Endothelial cell of umbilical vein (primary cell): ENCODE data around the gene IGF2BP1. TPM values are rescaled to one million over a fixed set of nuclear protein-coding genes. Genes with fewer than 3 reads are reported as not detected.

Source experiments
- BruUV-seq: library from RNA; stranded (reverse); fragments of 400-500 nt; replicated peaks from 2 replicates; lab custom pipeline; 2021; lab: Mats Ljungman, UMichigan
- CTCF ChIA-PET: fragments of 300-600, 350-600 bp; sonication (Branson Sonifier 250); formaldehyde crosslinking; loops from one replicate; lab custom pipeline; 2021; ENCODE audit warnings: antibody characterized with exemption, inconsistent platforms; lab: Charles Lee
- POLR2A ChIA-PET: fragments of 300-600, 350-600 bp; sonication (Branson Sonifier 250); formaldehyde crosslinking; loops from one replicate; lab custom pipeline; 2021; ENCODE audit warnings: antibody characterized with exemption, inconsistent platforms; lab: Charles Lee
- DNase-seq: peaks from one replicate; pipeline ENCODE4 v3.0.0-alpha.2; 2011; ENCODE audit warnings: low read depth, low spot score
- FAIRE-seq: peaks from 2 replicates; lab custom pipeline; 2011; peaks lifted over from hg19 to GRCh38; lab: Jason Lieb, UNC
- H2AFZ ChIP-seq: 2 replicates; pipeline ENCODE4 v1.6.0; 2012; ENCODE audit warnings: low read depth, low read length, control low read depth, inconsistent platforms
- H3K27ac ChIP-seq: 2 replicates; pipeline ENCODE4 v1.5.1; 2011; ENCODE audit warnings: low read depth, mild to moderate bottlenecking, control low read depth, low read length, moderate library complexity; ENCODE audit not compliant: insufficient read depth
- H3K27me3 ChIP-seq, 2 experiments: 2 replicates each; pipeline versions ENCODE4 v1.6.0 to v1.6.1; 2011; ENCODE audit warnings: low read length in 2 of 2, mixed read lengths in 1 of 2; ENCODE audit not compliant: control insufficient read depth in 2 of 2, insufficient read depth in 2 of 2
- H3K36me3 ChIP-seq, 2 experiments: 2 replicates in 1 of 2; 3 replicates in 1 of 2; pipeline ENCODE4 v1.5.1; 2011; ENCODE audit warnings: low read length in 2 of 2, mild to moderate bottlenecking in 1 of 2, moderate library complexity in 1 of 2; ENCODE audit not compliant: control insufficient read depth in 2 of 2, insufficient read depth in 2 of 2; ENCODE audit errors: extremely low read depth in 1 of 2
- H3K4me1 ChIP-seq: 3 replicates; pipeline ENCODE4 v1.5.1; 2011; ENCODE audit warnings: mild to moderate bottlenecking, low read length; ENCODE audit not compliant: control insufficient read depth, insufficient read depth; ENCODE audit errors: extremely low read depth
- H3K4me2 ChIP-seq: 2 replicates; pipeline ENCODE4 v1.6.1; 2011; ENCODE audit warnings: low read length, control low read depth, mixed read lengths; ENCODE audit not compliant: insufficient read depth
- H3K4me3 ChIP-seq, 3 experiments: fragments of 200-600 bp in 1 of 3; sonication (generic), shearing (Covaris generic) in 1 of 3; replicated peaks in 1 of 3; 2 replicates each; pipeline ENCODE4 v1.5.1; 2011 to 2016; ENCODE audit warnings: control low read depth in 3 of 3, low read length in 3 of 3, mild to moderate bottlenecking in 2 of 3, inconsistent platforms in 1 of 3, low read depth in 1 of 3, moderate library complexity in 1 of 3; ENCODE audit not compliant: insufficient read depth in 1 of 3
- H3K79me2 ChIP-seq: 2 replicates; pipeline ENCODE4 v1.6.0; 2012; ENCODE audit warnings: low read length, inconsistent platforms; ENCODE audit not compliant: control insufficient read depth, insufficient read depth
- H3K9ac ChIP-seq: replicated peaks from 2 replicates; pipeline ENCODE3; 2011; ENCODE audit warnings: low read length, control low read depth; ENCODE audit not compliant: insufficient read depth; ENCODE audit errors: extremely low read depth
- H3K9me1 ChIP-seq: replicated peaks from 3 replicates; pipeline ENCODE4 v1.6.0; 2011; ENCODE audit warnings: mild to moderate bottlenecking, low read length; ENCODE audit not compliant: control insufficient read depth, insufficient read depth; ENCODE audit errors: extremely low read depth
- H3K9me3 ChIP-seq: replicated peaks from 2 replicates; pipeline ENCODE4 v1.5.1; 2012; ENCODE audit warnings: low read length, inconsistent platforms; ENCODE audit not compliant: control insufficient read depth, insufficient read depth
- H4K20me1 ChIP-seq: replicated peaks from 2 replicates; pipeline ENCODE3; 2011; ENCODE audit warnings: mild to moderate bottlenecking, low read length; ENCODE audit not compliant: control insufficient read depth, insufficient read depth; ENCODE audit errors: extremely low read depth
- CTCF ChIP-seq, 2 donors: IDR thresholded peaks; 1 replicate in 1 of 2; 2 replicates in 1 of 2; pipeline ENCODE4 v1.5.1; 2011; ENCODE audit warnings: low read length in 2 of 2, mild to moderate bottlenecking in 2 of 2, moderate library complexity in 2 of 2, control low read depth in 1 of 2, inconsistent platforms in 1 of 2, low read depth in 1 of 2; ENCODE audit not compliant: insufficient read depth in 1 of 2; ENCODE audit errors: extremely low read depth in 1 of 2
- EZH2 ChIP-seq: IDR thresholded peaks from 2 replicates; pipeline ENCODE4 v1.6.1; 2012; ENCODE audit warnings: borderline replicate concordance, low read depth, mild to moderate bottlenecking, moderate library complexity, low read length, inconsistent platforms; ENCODE audit not compliant: severe bottlenecking
- FOS ChIP-seq: IDR thresholded peaks from 2 replicates; pipeline ENCODE4 v1.6.1; 2011; ENCODE audit warnings: mild to moderate bottlenecking, low read length, moderate library complexity, borderline replicate concordance; ENCODE audit not compliant: insufficient read depth
- GATA2 ChIP-seq: IDR thresholded peaks from 2 replicates; pipeline ENCODE4 v1.7.0; 2011; ENCODE audit warnings: low read depth, mild to moderate bottlenecking, moderate library complexity, mixed read lengths, low read length; ENCODE audit not compliant: insufficient read length, insufficient read depth
- JUN ChIP-seq: IDR thresholded peaks from 2 replicates; pipeline ENCODE4 v1.6.1; 2011; ENCODE audit warnings: borderline replicate concordance, low read depth; ENCODE audit not compliant: insufficient read length, insufficient read depth
- MYC ChIP-seq: IDR thresholded peaks from one replicate; pipeline ENCODE4 v1.6.1; 2011; ENCODE audit warnings: mild to moderate bottlenecking, low read depth, low read length
- POLR2A ChIP-seq: IDR thresholded peaks from 2 replicates; pipeline ENCODE4 v1.6.1; 2012; ENCODE audit warnings: low read depth, mild to moderate bottlenecking, control low read depth, low read length
- POLR2AphosphoS5 ChIP-seq: IDR thresholded peaks from 2 replicates; pipeline ENCODE4 v1.6.1; 2012; ENCODE audit warnings: low read depth, mild to moderate bottlenecking, control low read depth, low read length, moderate library complexity; ENCODE audit not compliant: insufficient read depth
- dilution Hi-C: fragments of 300-500 bp; cut with MboI; formaldehyde crosslinking; loops from one replicate; pipeline ENCODE4 v1.15.0; 2019; ENCODE audit warnings: low sequenced_read_pairs; ENCODE audit not compliant: extremely low pct_ligation_motif_present
- intact Hi-C: fragments of 100-400 bp; cut with micrococcal nuclease; formaldehyde crosslinking; loops from one replicate; pipeline ENCODE4 v1.10.0; 2022
- polyA plus RNA-seq, 4 experiments: library from polyadenylated mRNA; depleted of rRNA in 3 of 4; stranded (reverse) in 3 of 4; unstranded in 1 of 4; fragments of >200 nt; gene quantifications; 2 replicates each; pipeline versions ENCODE4 v1.2.1 to v1.2.3, GENCODE V29; 2011 to 2012; ENCODE audit warnings: missing spikeins in 1 of 4
- total RNA-seq: library from RNA; stranded (reverse); gene quantifications from 2 replicates; pipeline ENCODE4 v1.2.3, GENCODE V29; 2021
- TF ChIP-seq, protein P1 (sequence below): IDR thresholded peaks from 2 replicates; pipeline ENCODE4 v1.6.1; 2011; ENCODE audit not compliant: insufficient read depth, insufficient read length

Gene IGF2BP1
- total and polyA plus RNA-seq, 2 donors (not counting 3 experiments of a cell fraction or from before 2014, with no cell fraction given) = 9.5 to 99.5 TPM

GRCh38 chr17:49002331-49002730, 5.1 kb downstream of the IGF2BP1 start:
- DNase-seq = peak; percentile 7
- H3K79me2 ChIP-seq = peaks cover 99% of the 10 kb centered on the region
- no peak for FAIRE-seq
- H2AFZ ChIP-seq = no peak overlapping the region
- no peaks in the 10 kb centered on the region for H3K27me3 ChIP-seq
- CTCF ChIA-PET = interaction anchor here (1.1 to 5.1 kb wide), 6 partner anchors 10 to 50 kb away, joined by 3 to 38 read pairs (median 6); no protein-coding TSS in a partner anchor
- intact Hi-C loops = no loop called here
- H4K20me1 ChIP-seq = no peaks in the 10 kb centered on the region
- H3K9me3 ChIP-seq = no peaks in the 10 kb centered on the region
- no peak overlapping the region for H3K27ac ChIP-seq
- no TSS peak for BruUV-seq
- H3K4me2 ChIP-seq = peak overlapping the region; percentile 99
- H3K9ac ChIP-seq = no peak overlapping the region
- peaks cover 41% of the 10 kb centered on the region for H3K4me1 ChIP-seq
- dilution Hi-C loops = no loop called here
- no peak overlapping the region for H3K4me3 ChIP-seq
- POLR2A ChIA-PET = no interaction called here
- H3K36me3 ChIP-seq = peaks cover 0 to 8% of the 10 kb centered on the region in 2 experiments
- no peaks in the 10 kb centered on the region for H3K9me1 ChIP-seq
- TF ChIP-seq CTCF (IDR thresholded peaks at IDR 0.05; ENCODE audit: extremely low read depth in 1 of 2, insufficient read depth in 1 of 2, low read depth in 1 of 2, low read length in 2 of 2) = no peak
- no peak for TF ChIP-seq POLR2A
- TF ChIP-seq JUN = no peak
- TF ChIP-seq GATA2 = no peak
- TF ChIP-seq POLR2AphosphoS5 = no peak
- no peak for TF ChIP-seq FOS
- TF ChIP-seq, protein P1, sequence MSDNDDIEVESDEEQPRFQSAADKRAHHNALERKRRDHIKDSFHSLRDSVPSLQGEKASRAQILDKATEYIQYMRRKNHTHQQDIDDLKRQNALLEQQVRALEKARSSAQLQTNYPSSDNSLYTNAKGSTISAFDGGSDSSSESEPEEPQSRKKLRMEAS = no peak
- no peak for TF ChIP-seq EZH2
- TF ChIP-seq MYC = no peak
